ENCODE data around the gene PRKAR1B. TPM values are rescaled to one million over a fixed set of nuclear protein-coding genes. Genes with fewer than 3 reads are reported as not detected.
A peak's percentile ranks its signal among the peaks of the same experiment; 100 is the strongest.

PRKAR1B gene
- total RNA-seq, 1 experiment from 2014 or later: 27.2 TPM

GRCh38 chr7:514651-515598, 212.2 kb downstream of the PRKAR1B start:
- DNase-seq (ENCODE audit: low read depth): no peak

- DNase-seq (ENCODE audit: low read depth): no peak
These were observed 212.8 kb downstream of the PRKAR1B start for GRCh38 chr7:514242-514641.

DNA sequence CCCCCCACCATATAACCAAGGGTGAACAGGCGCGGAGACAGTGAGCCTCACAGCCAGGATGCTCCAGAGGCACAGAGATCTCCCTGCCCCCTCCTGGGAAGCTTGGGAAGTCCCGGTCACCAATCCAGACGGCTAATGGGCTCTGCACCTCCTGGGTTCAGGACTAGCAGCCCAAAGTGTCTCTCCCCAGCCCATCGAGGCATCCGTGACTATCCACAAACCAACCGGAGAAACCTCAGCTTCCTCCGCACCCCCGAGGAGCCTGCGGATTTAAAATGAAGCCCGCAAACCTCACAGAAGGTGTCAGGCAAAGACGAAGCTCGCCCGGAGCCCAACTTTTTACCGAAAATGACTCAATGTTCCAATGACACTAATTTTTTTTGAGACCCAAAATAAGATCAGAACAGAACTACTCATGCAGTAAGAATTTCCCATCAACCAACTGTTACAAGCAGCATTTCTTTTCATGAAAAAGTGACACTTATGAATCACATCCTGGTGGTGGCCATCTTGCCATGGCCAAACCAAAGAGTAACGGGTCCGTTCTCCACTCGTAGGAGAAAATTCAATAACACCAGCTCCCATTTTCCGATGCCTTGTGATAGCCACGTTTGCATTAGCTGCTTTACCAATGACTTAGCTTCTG, 213.4 kb downstream of the PRKAR1B start:
- peak; percentile 88 for DNase-seq (ENCODE audit: low read depth)

GRCh38 chr7:512541-513311, 214.4 kb downstream of the PRKAR1B start:
- DNase-seq (ENCODE audit: low read depth): no peak

DNA sequence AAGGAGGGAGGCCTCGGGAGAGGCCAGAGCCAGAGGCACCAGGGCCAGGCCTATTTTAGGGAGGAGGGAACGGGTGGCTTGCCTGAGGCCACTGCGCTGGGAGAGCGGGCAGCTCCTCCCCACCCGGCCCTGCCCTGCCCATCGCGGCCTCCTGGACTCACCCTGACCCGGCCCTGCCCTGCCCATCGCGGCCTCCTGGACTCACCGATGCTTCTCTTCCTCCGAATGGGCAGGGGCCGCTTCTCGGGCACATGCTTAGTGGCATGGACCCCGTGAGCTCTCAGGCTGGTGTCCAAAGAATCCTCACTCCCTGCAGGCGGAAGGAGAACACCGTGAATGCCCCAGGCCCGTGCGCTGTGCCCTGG, 215.0 kb downstream of the PRKAR1B start:
- DNase-seq (ENCODE audit: low read depth): no peak

DNA sequence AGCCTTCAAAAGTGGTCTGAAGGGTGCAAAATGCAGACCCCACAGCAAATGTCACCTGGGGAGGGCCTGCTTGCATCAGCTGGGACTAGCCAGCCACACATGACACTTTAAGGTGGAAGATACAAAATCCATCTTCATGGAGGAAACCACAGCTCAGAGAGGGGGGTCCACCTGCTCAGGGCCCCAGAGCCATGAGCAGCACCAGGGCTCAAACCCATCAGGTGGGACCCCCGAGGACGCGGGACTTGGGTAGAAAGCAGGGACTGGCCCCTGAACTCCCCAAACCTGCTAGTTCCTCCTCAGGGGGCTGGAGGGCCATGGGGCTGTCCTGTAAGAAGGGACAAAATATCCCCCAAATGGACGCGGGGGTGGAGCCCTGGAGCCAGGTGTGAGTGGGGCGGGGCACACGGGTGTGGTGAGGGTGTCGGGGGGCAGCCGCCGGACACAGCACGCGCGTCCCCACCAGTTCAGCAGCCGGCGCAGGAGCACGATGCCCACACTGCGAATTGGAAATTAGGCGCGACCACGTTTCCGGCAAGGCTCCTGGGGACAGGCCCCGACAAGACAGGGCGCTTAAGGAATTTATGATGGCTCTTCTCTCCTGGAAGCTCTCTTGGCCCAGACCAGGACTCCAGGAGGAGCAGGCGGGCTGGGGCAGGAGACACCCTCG, 215.5 kb downstream of the PRKAR1B start:
- no peak for DNase-seq (ENCODE audit: low read depth)

GRCh38 chr7:510782-511281, 216.2 kb downstream of the PRKAR1B start:
- DNase-seq (ENCODE audit: low read depth): no peak

GRCh38 chr7:510131-510481, 217.0 kb downstream of the PRKAR1B start:
- no peak for DNase-seq (ENCODE audit: low read depth)

DNA sequence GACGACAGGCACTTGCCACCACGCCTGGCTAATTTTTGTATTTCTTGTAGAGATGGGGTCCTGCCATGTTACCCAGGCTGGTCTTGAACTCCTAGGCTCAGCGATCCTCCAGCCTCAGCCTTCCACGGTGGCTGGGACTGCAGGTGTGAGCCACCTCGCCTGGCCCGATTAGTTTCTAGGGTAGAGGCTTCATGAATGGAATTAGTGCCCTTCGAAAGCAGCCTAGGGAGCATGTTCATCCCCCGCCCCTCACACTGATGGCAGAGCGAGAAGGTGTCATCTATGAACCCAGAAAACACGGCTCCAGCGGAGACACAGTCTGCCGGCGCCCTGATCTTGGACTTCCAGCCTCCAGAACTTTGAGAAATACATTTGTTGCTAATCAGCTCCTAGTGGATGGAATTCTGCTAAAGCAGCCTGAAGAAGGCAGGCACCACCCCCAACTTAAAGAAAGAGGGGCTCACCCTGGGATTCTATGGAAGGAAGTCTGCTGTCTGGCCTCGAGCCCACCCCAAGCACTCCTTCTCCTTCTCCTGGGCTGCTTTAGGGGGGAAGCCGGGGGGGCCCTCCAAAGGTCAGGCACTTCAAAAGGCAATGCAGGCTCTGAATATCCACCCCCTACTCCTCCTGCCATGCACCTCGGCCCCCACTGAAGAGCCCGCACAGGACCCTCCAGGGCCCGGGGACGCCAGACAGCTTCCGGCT, 217.5 kb downstream of the PRKAR1B start:
- no peak for DNase-seq (ENCODE audit: low read depth)

DNA sequence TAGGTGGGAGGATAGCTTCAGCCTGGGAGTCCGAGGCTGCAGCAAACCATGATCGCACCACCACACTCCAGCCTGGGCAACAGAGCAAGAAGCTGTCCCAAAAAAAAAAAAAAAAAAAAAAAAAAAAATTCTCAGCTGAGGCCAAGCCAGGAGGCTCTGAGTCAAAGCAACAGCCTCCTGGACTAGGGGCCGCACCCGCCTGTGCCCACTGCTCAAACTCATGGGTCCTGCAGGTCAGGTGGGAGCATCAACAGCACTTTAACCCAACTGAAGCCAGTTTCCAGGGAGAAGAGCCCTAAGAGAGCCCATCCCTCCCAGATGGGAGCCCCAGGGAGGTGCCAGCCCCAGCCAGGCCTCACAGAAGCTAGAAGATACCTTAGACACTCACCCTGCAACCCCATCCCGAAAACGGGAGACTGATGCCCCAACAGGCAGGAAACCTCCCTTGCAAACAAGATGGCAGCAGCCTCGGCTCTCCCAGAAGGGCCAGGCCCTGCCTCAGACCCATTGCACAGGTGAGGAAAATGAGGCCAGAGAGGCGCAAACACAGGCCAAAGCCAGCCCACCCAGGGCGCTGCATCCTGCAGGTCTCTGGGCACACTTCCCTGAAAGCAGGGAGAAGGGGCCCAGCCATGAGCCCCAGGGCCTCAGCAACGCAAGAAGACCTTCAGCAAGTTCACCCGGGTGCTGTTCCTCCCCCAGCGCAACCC, 218.5 kb downstream of the PRKAR1B start:
- DNase-seq (ENCODE audit: low read depth): no peak

GRCh38 chr7:507623-508300, 219.3 kb downstream of the PRKAR1B start:
- DNase-seq (ENCODE audit: low read depth): no peak

DNA sequence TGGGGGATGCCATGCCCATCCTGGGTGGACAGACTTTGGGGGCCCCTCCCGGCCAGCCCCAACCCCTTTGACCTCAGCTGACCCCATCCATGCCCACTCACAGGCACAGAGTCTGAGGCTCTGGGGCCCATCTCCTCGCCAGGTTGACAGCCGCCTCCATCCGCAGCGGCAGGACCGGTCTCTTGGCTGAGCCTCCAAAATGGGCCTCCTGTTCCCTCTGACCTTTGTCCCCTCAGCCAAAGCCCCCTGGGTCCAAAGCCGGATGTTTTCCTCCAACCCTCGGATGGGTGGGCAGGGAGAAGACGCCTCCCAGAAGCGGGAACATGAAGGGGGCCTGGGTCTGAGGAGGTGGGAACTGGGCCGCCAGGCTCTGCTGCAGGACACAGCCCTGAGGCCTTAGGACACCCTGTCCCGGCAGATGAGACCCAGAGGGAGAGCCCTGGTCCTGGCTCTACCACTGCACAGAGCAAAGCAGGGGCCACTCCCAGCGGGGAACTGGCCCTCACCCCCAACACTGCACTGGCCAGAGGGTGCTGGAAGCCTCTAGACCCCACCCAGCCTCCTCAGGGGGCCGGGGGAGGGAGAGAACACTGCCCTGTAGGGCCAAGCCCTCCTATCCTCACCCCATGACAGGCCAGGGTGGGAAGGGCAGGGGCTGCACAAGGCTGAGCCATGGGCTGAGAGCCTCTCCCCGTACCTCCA, 220.0 kb downstream of the PRKAR1B start:
- no peak for DNase-seq (ENCODE audit: low read depth)

DNA sequence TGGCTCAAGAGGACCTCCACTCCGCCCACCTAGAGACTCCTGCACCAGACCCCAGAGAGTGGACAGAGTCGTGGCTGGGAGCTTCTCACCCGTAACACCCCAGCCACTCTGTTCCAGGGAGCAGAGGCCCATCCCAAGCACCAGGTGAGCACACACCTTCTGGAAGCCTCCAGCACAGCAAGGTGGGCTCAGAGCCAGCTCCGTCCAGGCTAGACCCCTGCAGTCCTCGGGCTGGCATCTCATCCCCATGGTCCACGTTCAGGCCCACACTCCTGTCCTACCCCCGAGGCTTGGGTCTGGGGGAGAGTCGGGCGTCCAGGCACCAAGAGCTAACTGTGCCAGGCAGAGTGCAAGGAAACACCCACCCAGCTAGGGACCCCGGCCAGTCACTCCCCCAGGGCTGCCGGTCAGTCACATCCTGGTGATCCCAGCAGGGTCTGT, 220.7 kb downstream of the PRKAR1B start:
- no peak for DNase-seq (ENCODE audit: low read depth)

- no peak for DNase-seq (ENCODE audit: low read depth)
These were observed 221.9 kb downstream of the PRKAR1B start for GRCh38 chr7:505171-505570.

GRCh38 chr7:504221-505111, 222.6 kb downstream of the PRKAR1B start:
- no peak for DNase-seq (ENCODE audit: low read depth)

DNA sequence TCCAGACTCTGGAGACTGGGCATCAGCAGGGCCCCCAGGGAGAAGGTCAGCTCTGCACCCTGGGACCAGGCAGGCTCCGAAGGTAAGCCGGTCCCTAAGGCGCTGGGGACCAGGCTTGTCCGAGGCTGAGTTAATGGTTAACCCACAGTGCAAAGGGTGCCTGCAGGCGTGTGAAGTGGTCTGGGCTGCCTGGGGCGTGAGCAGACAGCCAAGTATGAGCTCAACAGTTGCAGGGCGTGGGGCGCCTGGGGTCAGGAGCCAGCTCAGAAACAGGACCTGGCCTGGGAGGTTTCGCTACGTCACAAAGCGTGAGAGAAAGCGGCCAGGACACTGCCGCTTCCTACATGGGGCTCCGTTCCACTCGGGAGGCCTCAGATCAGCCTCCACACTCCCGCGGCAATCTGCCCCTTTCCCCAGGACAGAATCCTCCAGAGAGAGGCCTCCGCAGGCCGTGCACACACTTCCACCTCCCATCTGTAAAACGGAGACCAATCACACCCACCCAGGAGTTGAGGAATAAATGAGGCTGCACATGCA, 223.4 kb downstream of the PRKAR1B start:
- no peak for DNase-seq (ENCODE audit: low read depth)

DNA sequence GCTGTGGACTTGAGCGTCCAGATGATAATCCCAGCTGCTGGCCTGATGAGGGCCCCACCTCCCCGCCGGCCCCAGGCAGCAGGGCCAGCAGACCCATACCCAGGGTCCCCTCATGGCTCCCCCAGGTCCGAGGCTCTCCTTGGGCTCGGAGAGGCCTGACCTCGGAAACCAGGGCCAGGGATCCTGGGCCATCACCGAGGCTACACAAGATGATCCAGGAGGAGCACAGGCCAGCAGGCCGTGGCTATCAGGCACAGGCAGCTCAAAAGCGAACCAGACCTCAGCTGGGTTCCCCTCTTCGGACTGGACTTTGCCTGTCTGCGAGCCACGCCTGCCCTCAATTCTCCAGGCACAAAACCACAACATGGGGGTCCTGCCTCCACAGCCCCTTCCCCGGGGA, 224.8 kb downstream of the PRKAR1B start:
- DNase-seq (ENCODE audit: low read depth): no peak
